K562 (cell line): ENCODE data around the gene DUSP19. TPM values are rescaled to one million over a fixed set of nuclear protein-coding genes. Genes with fewer than 3 reads are reported as not detected.

Source experiments
- ATAC-seq: fragments of 200-7000 bp; cut with Tn5 transposase; 3 replicates; pipeline ENCODE4 v1.9.1; 2020; ENCODE audit warnings: moderate library complexity
- BruUV-seq: library from RNA; stranded (reverse); fragments of 400-500 nt; replicated peaks from 2 replicates; lab custom pipeline; 2021; lab: Mats Ljungman, UMichigan
- CTCF ChIA-PET: fragments of 300-600 bp; formaldehyde crosslinking; extraction: SDS; loops from one replicate; lab custom pipeline; 2021; ENCODE audit warnings: low intra/inter-chr PET ratio; lab: Yijun Ruan, JAX
- POLR2A ChIA-PET: fragments of 300-600, 350-650 bp; sonication (Branson Sonifier 250); formaldehyde crosslinking; extraction: SDS; loops from one replicate; lab custom pipeline; 2021; ENCODE audit warnings: antibody characterized with exemption, inconsistent platforms; lab: Yijun Ruan, JAX
- DNase-seq, 4 experiments: peaks; one replicate each; pipeline versions ENCODE4 v3.0.0 to v3.0.0-alpha.2; 2011 to 2018; ENCODE audit warnings: low spot score in 3 of 4, mixed read lengths in 3 of 4; ENCODE audit errors: extremely low read depth in 1 of 4
- FAIRE-seq: peaks from 2 replicates; lab custom pipeline; 2011; peaks lifted over from hg19 to GRCh38; lab: Jason Lieb, UNC
- H2AFZ ChIP-seq: 2 replicates; pipeline ENCODE4 v1.6.0; 2011; ENCODE audit warnings: low read depth, low read length, control low read depth, inconsistent platforms
- H3K27ac ChIP-seq: fragments of 200-600 bp; 3 replicates; pipeline ENCODE4 v1.8.0; 2011; ENCODE audit warnings: low read depth, mild to moderate bottlenecking, control low read depth, inconsistent platforms, low read length, moderate library complexity, mixed read lengths; ENCODE audit errors: extremely low read depth
- H3K27me3 ChIP-seq, 2 experiments: fragments of 300-600 bp in 1 of 2; 2 replicates in 1 of 2; 3 replicates in 1 of 2; pipeline versions ENCODE4 v1.6.0 to v1.8.0; 2011; ENCODE audit warnings: inconsistent platforms in 2 of 2, low read length in 2 of 2, mild to moderate bottlenecking in 1 of 2, mixed read lengths in 1 of 2, moderate library complexity in 1 of 2; ENCODE audit not compliant: control insufficient read depth in 2 of 2, insufficient read depth in 2 of 2
- H3K36me3 ChIP-seq: fragments of 300-600 bp; 3 replicates; pipeline ENCODE4 v1.8.0; 2011; ENCODE audit warnings: mild to moderate bottlenecking, low read length, inconsistent platforms; ENCODE audit not compliant: control insufficient read depth, insufficient read depth
- H3K4me1 ChIP-seq, 2 experiments: fragments of 200-600 bp in 1 of 2; replicated peaks in 1 of 2; 2 replicates in 1 of 2; 3 replicates in 1 of 2; pipeline versions ENCODE4 v1.5.1 to v1.8.0; 2011; ENCODE audit warnings: inconsistent platforms in 2 of 2, low read length in 2 of 2, mild to moderate bottlenecking in 1 of 2, mixed read lengths in 1 of 2, moderate library complexity in 1 of 2; ENCODE audit not compliant: control insufficient read depth in 2 of 2, insufficient read depth in 2 of 2
- H3K4me2 ChIP-seq: 2 replicates; pipeline ENCODE4 v1.6.1; 2011; ENCODE audit warnings: low read length, control low read depth, inconsistent platforms, mixed read lengths; ENCODE audit not compliant: insufficient read depth
- H3K4me3 ChIP-seq: fragments of 200-600 bp; sonication (generic), shearing (Covaris generic); 2 replicates; pipeline ENCODE4 v1.5.1; 2016; ENCODE audit warnings: control low read depth, inconsistent platforms
- H3K79me2 ChIP-seq: fragments of 200-600 bp; 3 replicates; pipeline ENCODE4 v1.8.0; 2011; ENCODE audit warnings: low read length, inconsistent platforms; ENCODE audit not compliant: control insufficient read depth, insufficient read depth
- H3K9ac ChIP-seq, 2 experiments: 2 replicates each; pipeline versions ENCODE4 v1.6.0 to v1.6.1; 2011; ENCODE audit warnings: low read depth in 2 of 2, low read length in 2 of 2, control low read depth in 1 of 2, inconsistent platforms in 1 of 2, mild to moderate bottlenecking in 1 of 2, mixed read lengths in 1 of 2; ENCODE audit not compliant: insufficient read depth in 1 of 2
- H3K9me1 ChIP-seq: one replicate; pipeline ENCODE4 v1.6.0; 2011; ENCODE audit warnings: inconsistent platforms, mild to moderate bottlenecking, low read length, moderate library complexity; ENCODE audit not compliant: control insufficient read depth, insufficient read depth
- H3K9me3 ChIP-seq: replicated peaks from 2 replicates; pipeline ENCODE4 v1.5.1; 2011; ENCODE audit warnings: low read depth, low read length, inconsistent platforms; ENCODE audit not compliant: control insufficient read depth, insufficient read depth
- H4K20me1 ChIP-seq: replicated peaks from 2 replicates; pipeline ENCODE4 v1.6.1; 2011; ENCODE audit warnings: low read length, inconsistent platforms, mixed read lengths; ENCODE audit not compliant: control insufficient read depth, insufficient read depth
- BRD9 ChIP-seq: fragments of 450-650 bp; IDR thresholded peaks from 2 replicates; pipeline ENCODE4 v1.6.1; 2018; ENCODE audit warnings: low read depth; ENCODE audit not compliant: partially characterized antibody
- GATAD2A ChIP-seq: fragments of 450-650 bp; IDR thresholded peaks from 2 replicates; pipeline ENCODE4 v1.6.1; 2017
- HNRNPUL1 ChIP-seq: fragments of 200-400 bp; formaldehyde crosslinking; IDR thresholded peaks from 2 replicates; pipeline ENCODE4 v1.6.1; 2017; ENCODE audit warnings: low read length
- MAFK ChIP-seq: IDR thresholded peaks from 2 replicates; pipeline ENCODE4 v1.6.1; 2011; ENCODE audit warnings: low read length, improper control_type of control experiment
- MEIS2 ChIP-seq: fragments of 450-650 bp; IDR thresholded peaks from 2 replicates; pipeline ENCODE4 v1.6.1; 2014; ENCODE audit warnings: mild to moderate bottlenecking; ENCODE audit not compliant: partially characterized antibody
- MYBL2 ChIP-seq, 2 experiments: fragments of 450-650 bp in 1 of 2; sonication (generic) in 1 of 2; formaldehyde crosslinking in 1 of 2; IDR thresholded peaks; 2 replicates each; pipeline versions ENCODE4 v1.6.1 to v1.8.1; 2017 to 2022; ENCODE audit warnings: borderline replicate concordance in 1 of 2, inconsistent platforms in 1 of 2, low read depth in 1 of 2, mild to moderate bottlenecking in 1 of 2, missing genetic modification reagents in 1 of 2, moderate library complexity in 1 of 2
- NFE2L1 ChIP-seq: fragments of 450-650 bp; IDR thresholded peaks from 2 replicates; pipeline ENCODE4 v1.6.1; 2016; ENCODE audit warnings: missing genetic modification characterization, low read depth, mild to moderate bottlenecking, missing compliant biosample characterization, moderate library complexity, borderline replicate concordance
- RBFOX2 ChIP-seq: fragments of 200-400 bp; formaldehyde crosslinking; IDR thresholded peaks from 2 replicates; pipeline ENCODE4 v1.6.1; 2017; ENCODE audit warnings: low read depth, mild to moderate bottlenecking, low read length, moderate library complexity
- SLC30A9 ChIP-seq: fragments of 250-450 bp; sonication (Bioruptor Pico); IDR thresholded peaks from 2 replicates; pipeline ENCODE4 v1.8.0; 2022; ENCODE audit warnings: mild to moderate bottlenecking, moderate library complexity
- SMAD4 ChIP-seq: fragments of 250-450 bp; sonication (Bioruptor Pico); conservative IDR thresholded peaks from 2 replicates; pipeline ENCODE4 v1.8.0; 2021; ENCODE audit warnings: inconsistent platforms, mild to moderate bottlenecking, moderate library complexity
- XRCC5 ChIP-seq: fragments of 200-400 bp; formaldehyde crosslinking; IDR thresholded peaks from 2 replicates; pipeline ENCODE4 v1.6.1; 2017; ENCODE audit warnings: low read depth, mild to moderate bottlenecking, low read length
- ZNF24 ChIP-seq: fragments of 450-650 bp; IDR thresholded peaks from 2 replicates; pipeline ENCODE4 v1.6.1; 2016
- ZNF384 ChIP-seq: IDR thresholded peaks from 2 replicates; pipeline ENCODE4 v1.6.1; 2012; ENCODE audit warnings: low read depth, low read length, improper control_type of control experiment
- ZNF561 ChIP-seq: fragments of 450-650 bp; formaldehyde crosslinking; conservative IDR thresholded peaks from 2 replicates; pipeline ENCODE4 v1.4.0; 2020; ENCODE audit warnings: mild to moderate bottlenecking, moderate library complexity
- WGBS: fragments of 100-300 bp; shearing (Covaris generic); methylation state at CpG from one replicate; pipeline ENCODE4 v1.1.6; 2016; ENCODE audit warnings: low coverage, mixed read lengths; ENCODE audit not compliant: insufficient coverage; ENCODE audit errors: missing lambda C conversion rate; 5-methylcytosine and 5-hydroxymethylcytosine counted together
- in situ Hi-C: fragments of 300-500 bp; cut with MboI; formaldehyde crosslinking; loops from 4 replicates; pipeline ENCODE4 v1.15.0; 2018; ENCODE audit warnings: inconsistent platforms, mixed read lengths
- intact Hi-C: fragments of 100-400 bp; cut with micrococcal nuclease; formaldehyde crosslinking; loops from 2 replicates; pipeline ENCODE4 v1.14.2; 2022
- polyA plus RNA-seq, 8 experiments: library from polyadenylated mRNA; depleted of rRNA in 4 of 8; stranded (reverse) in 5 of 8; unstranded in 3 of 8; fragments of >200 nt; fragmentation: Nextera tagmentation in 2 of 8; fragmentation: Illumina TruSeq in 1 of 8; extraction: Ambion mirVana in 2 of 8; extraction: Trizol in 1 of 8; gene quantifications; 2 replicates each; pipeline versions ENCODE4 v1.2.1 to v1.2.3, GENCODE V29; 2011 to 2014; ENCODE audit warnings: inconsistent platforms in 1 of 8, missing spikeins in 1 of 8
- total RNA-seq, 7 experiments: library from RNA; depleted of rRNA in 6 of 7; stranded (reverse); fragments of >200 nt in 6 of 7; fragmentation: Illumina TruSeq in 2 of 7; extraction: Trizol in 2 of 7; gene quantifications; 2 replicates each; pipeline versions ENCODE4 v1.2.1 to v1.2.3, GENCODE V29; 2011 to 2021; ENCODE audit warnings: low replicate concordance in 1 of 7
- TF ChIP-seq, protein P1 (sequence below): fragments of 250-450 bp; sonication (Bioruptor Pico); IDR thresholded peaks from 2 replicates; pipeline ENCODE4 v1.5.0; 2021
- TF ChIP-seq, protein P2 (sequence below): fragments of 250-450 bp; sonication (Bioruptor Pico); IDR thresholded peaks from 2 replicates; pipeline ENCODE4 v1.8.0; 2021; ENCODE audit warnings: mild to moderate bottlenecking, moderate library complexity

The DUSP19 gene
- total and polyA plus RNA-seq, 9 of the 15 experiments (the other 6 are each of a cell fraction or from before 2014, with no cell fraction given) = 1.6 to 6.3 (median 3.1) TPM

DNA sequence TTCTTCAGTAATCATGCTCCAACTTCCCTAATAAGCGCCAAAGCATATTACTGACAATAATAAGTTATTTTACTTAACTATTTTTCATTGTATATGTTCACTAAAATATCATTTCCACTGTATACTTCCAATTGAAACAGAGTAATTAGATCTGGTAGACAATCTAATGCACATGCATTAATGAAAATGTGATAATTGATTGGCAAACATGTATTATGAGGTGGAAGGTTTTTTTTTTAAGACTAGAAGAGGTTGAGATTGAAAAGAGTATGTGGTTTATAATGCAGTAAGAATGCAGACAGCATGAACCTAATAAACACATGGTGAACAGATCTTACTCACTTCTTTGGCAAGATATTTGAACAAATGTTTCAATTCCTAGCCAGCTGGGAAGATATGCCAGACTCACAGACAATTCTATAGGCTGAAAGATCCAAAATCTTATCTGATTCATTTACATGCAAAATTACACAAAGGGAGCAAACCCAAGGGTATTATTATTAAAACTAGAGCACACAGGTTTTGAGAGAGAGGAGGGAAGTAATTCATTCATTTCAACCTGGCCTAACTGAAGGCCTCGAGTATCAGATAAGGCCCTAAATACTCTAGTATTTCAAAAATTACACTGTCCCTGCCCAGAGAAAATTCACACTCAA, 43.1 kb upstream of the DUSP19 start:
- Histone ChIP-seq H3K9me1 (no peaks in the 10 kb centered on the region), H3K79me2 (peaks cover 77% of the 10 kb centered on the region), H3K4me2 (peak overlapping the region; percentile 74), H2AFZ (0 out of 2 replicates have a peak overlapping the region, but pooled peaks have one; percentile 3), H3K9me3 (no peaks in the 10 kb centered on the region), H3K9ac (peak overlapping the region in 1 of 2 experiments; percentile 82; a peak in 2 of 4 replicates), H3K27me3 (no peaks in the 10 kb centered on the region), H4K20me1 (no peaks in the 10 kb centered on the region), H3K4me1 (peaks cover 16 to 31% of the 10 kb centered on the region in 2 experiments), H3K36me3 (peaks cover 3% of the 10 kb centered on the region; the same call in 1 of the 3 replicates), H3K4me3 (peak overlapping the region; percentile 76), H3K27ac (peak overlapping the region; percentile 74)
- FAIRE-seq = no peak
- DNase-seq = peak in 1 of 4 experiments; percentile 47
- ChIA-PET POLR2A (interaction anchor here (1.4 to 2.7 kb wide), 3 partner anchors 11 to 22 kb away, joined by 3 to 16 read pairs (median 5); no protein-coding TSS in a partner anchor), CTCF (interaction anchor here (0.6 kb wide), 1 partner anchor 97 kb away, joined by 4 read pairs; no protein-coding TSS in a partner anchor)
- BruUV-seq = no TSS peak
- 26% methylated on average over 2 of the region's 2 CpGs for WGBS
- in situ Hi-C loops = no loop called here
- peak; percentile 27 for ATAC-seq
- intact Hi-C loops = loop anchor here (5.0 kb wide), 1 partner anchor 1172 kb away; no protein-coding TSS in a partner anchor
- TF ChIP-seq MAFK (no peak), RBFOX2 (0 out of 2 replicates have a peak, but pooled peaks have one; percentile 12), ZNF24 (peak; percentile 84), MEIS2 (no peak), NFE2L1 (tag) (no peak), HNRNPUL1 (no peak), ZNF561 (CRISPR knock-in tag) (no peak), SLC30A9 (CRISPR knock-in tag) (0 out of 2 replicates have a peak, but pooled peaks have one; percentile 9), SMAD4 (CRISPR knock-in tag) (peak; percentile 81), BRD9 (peak; percentile 54), ZNF384 (no peak), XRCC5 (no peak), GATAD2A (0 out of 2 replicates have a peak, but pooled peaks have one; percentile 11), MYBL2 (IDR thresholded peaks at IDR 0.05; ENCODE audit: low read depth) (0 out of 2 replicates have a peak, but pooled peaks have one; percentile 48), MYBL2 (CRISPR knock-in tag; IDR thresholded peaks at IDR 0.05; ENCODE audit: borderline replicate concordance) (no peak)
- TF ChIP-seq, protein P1, sequence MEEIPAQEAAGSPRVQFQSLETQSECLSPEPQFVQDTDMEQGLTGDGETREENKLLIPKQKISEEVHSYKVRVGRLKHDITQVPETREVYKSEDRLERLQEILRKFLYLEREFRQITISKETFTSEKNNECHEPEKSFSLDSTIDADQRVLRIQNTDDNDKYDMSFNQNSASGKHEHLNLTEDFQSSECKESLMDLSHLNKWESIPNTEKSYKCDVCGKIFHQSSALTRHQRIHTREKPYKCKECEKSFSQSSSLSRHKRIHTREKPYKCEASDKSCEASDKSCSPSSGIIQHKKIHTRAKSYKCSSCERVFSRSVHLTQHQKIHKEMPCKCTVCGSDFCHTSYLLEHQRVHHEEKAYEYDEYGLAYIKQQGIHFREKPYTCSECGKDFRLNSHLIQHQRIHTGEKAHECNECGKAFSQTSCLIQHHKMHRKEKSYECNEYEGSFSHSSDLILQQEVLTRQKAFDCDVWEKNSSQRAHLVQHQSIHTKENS (CRISPR knock-in tag) = no peak
- TF ChIP-seq, protein P2, sequence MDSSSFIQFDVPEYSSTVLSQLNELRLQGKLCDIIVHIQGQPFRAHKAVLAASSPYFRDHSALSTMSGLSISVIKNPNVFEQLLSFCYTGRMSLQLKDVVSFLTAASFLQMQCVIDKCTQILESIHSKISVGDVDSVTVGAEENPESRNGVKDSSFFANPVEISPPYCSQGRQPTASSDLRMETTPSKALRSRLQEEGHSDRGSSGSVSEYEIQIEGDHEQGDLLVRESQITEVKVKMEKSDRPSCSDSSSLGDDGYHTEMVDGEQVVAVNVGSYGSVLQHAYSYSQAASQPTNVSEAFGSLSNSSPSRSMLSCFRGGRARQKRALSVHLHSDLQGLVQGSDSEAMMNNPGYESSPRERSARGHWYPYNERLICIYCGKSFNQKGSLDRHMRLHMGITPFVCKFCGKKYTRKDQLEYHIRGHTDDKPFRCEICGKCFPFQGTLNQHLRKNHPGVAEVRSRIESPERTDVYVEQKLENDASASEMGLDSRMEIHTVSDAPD (CRISPR knock-in tag) = no peak
